SK-N-DZ (cell line): ENCODE results near the gene HOPX.
"Not testable (repeated sequence)": the region's sequence is repeated elsewhere in the genome, so short reads cannot be mapped to it uniquely, and the experiment has no call there.

Source experiments
- DNase-seq: peaks from one replicate; pipeline ENCODE4 v3.0.0-alpha.2; 2015; ENCODE audit warnings: low spot score

Gene HOPX

GRCh38 chr4:56655209-56655626 is 25.9 kb downstream of the HOPX start:
- peak; percentile 1 for DNase-seq

GRCh38 chr4:56654238-56654632 is 26.9 kb downstream of the HOPX start:
- DNase-seq, result no peak

- DNase-seq, result no peak
Measured at GRCh38 chr4:56653461-56654237, 27.4 kb downstream of the HOPX start.

GRCh38 chr4:56652196-56652595 is 28.9 kb downstream of the HOPX start:
- no peak for DNase-seq

- DNase-seq, result no peak
Measured at GRCh38 chr4:56651056-56651350, 30.1 kb downstream of the HOPX start.

- no peak for DNase-seq
Measured at GRCh38 chr4:56650262-56651055, 30.6 kb downstream of the HOPX start.

- no peak for DNase-seq
Measured at GRCh38 chr4:56649445-56650261, 31.4 kb downstream of the HOPX start.

- DNase-seq, result no peak
Measured at GRCh38 chr4:56648824-56649151, 32.3 kb downstream of the HOPX start.

- DNase-seq, result no peak
Measured at GRCh38 chr4:56648021-56648823, 32.9 kb downstream of the HOPX start.

- no peak for DNase-seq
Measured at GRCh38 chr4:56646341-56646740, 34.8 kb downstream of the HOPX start.

GRCh38 chr4:56643596-56643995 is 37.5 kb downstream of the HOPX start:
- no peak for DNase-seq

- no peak for DNase-seq
Measured at GRCh38 chr4:56641494-56642051, 39.5 kb downstream of the HOPX start.

GRCh38 chr4:56640621-56641493 is 40.2 kb downstream of the HOPX start:
- no peak for DNase-seq

- DNase-seq, result no peak
Measured at GRCh38 chr4:56637791-56638190, 43.3 kb downstream of the HOPX start.

GRCh38 chr4:56637154-56637553 is 43.9 kb downstream of the HOPX start:
- no peak for DNase-seq

- DNase-seq, result not testable (repeated sequence)
Measured at GRCh38 chr4:56634954-56635353, 46.1 kb downstream of the HOPX start.

GRCh38 chr4:56633486-56633885 is 47.6 kb downstream of the HOPX start:
- DNase-seq, result no peak

- no peak for DNase-seq
Measured at GRCh38 chr4:56630876-56631666, 50.0 kb downstream of the HOPX start.

GRCh38 chr4:56628592-56628991 is 52.5 kb downstream of the HOPX start:
- DNase-seq, result no peak
